ENCODE results near the gene FMOD. TPM values are rescaled to one million over a fixed set of nuclear protein-coding genes. Genes with fewer than 3 reads are reported as not detected.
"Not testable (repeated sequence)": the region's sequence is repeated elsewhere in the genome, so short reads cannot be mapped to it uniquely, and the experiment has no call there.

Gene FMOD
- polyA plus RNA-seq, 1 donor from 2014 or later = not detected

GRCh38 chr1:203300441-203301330 lies 50.2 kb downstream of the FMOD start:
- no peak for TF ChIP-seq POLR2AphosphoS5 (IDR thresholded peaks at IDR 0.05)
- no peak for TF ChIP-seq CTCF (IDR thresholded peaks at IDR 0.05; ENCODE audit: poor library complexity, severe bottlenecking)
- no peak for TF ChIP-seq EZH2 (IDR thresholded peaks at IDR 0.05; ENCODE audit: borderline replicate concordance, insufficient read depth, low read length, poor library complexity, severe bottlenecking)
- no peak for TF ChIP-seq MXI1 (conservative IDR thresholded peaks at IDR 0.05; ENCODE audit: poor library complexity, severe bottlenecking)
- TF ChIP-seq TAF1 (IDR thresholded peaks at IDR 0.05; ENCODE audit: low read depth) = no peak
- TF ChIP-seq REST (IDR thresholded peaks at IDR 0.05; ENCODE audit: borderline replicate concordance) = no peak
- TF ChIP-seq EP300 (conservative IDR thresholded peaks at IDR 0.05; ENCODE audit: poor library complexity, severe bottlenecking) = no peak
- TF ChIP-seq RAD21 (conservative IDR thresholded peaks at IDR 0.05) = no peak
- no peak for TF ChIP-seq SMC3 (conservative IDR thresholded peaks at IDR 0.05; ENCODE audit: poor library complexity)
- no peak overlapping the region for H3K4me3 ChIP-seq (ENCODE audit: low read length)

GRCh38 chr1:203299719-203300429 lies 51.0 kb downstream of the FMOD start:
- not testable (repeated sequence) for H3K79me2 ChIP-seq (replicated peaks; ENCODE audit: insufficient read depth, low read length); H3K36me3 ChIP-seq (ENCODE audit: insufficient read depth, low read length); H4K20me1 ChIP-seq (ENCODE audit: insufficient read depth); H3K4me3 ChIP-seq (ENCODE audit: low read length); H3F3A ChIP-seq (ENCODE audit: insufficient read depth, low read length, poor library complexity, severe bottlenecking); H3K4me2 ChIP-seq (ENCODE audit: low read length); H3K9me3 ChIP-seq (ENCODE audit: low read length); H3K27ac ChIP-seq (ENCODE audit: low read length); H3K9me2 ChIP-seq (ENCODE audit: insufficient read depth, low read length); H3K9ac ChIP-seq (ENCODE audit: low read length); H3K27me3 ChIP-seq (ENCODE audit: insufficient read depth, low read depth, low read length); H2AFZ ChIP-seq (ENCODE audit: low read depth, low read length)

More at GRCh38 chr1:203300441-203301330, 50.2 kb downstream of the FMOD start:
- Histone ChIP-seq H3K27ac (ENCODE audit: low read length) (no peak overlapping the region), H2AFZ (ENCODE audit: low read depth, low read length) (no peak overlapping the region), H4K20me1 (ENCODE audit: insufficient read depth) (no peaks in the 10 kb centered on the region), H3K9me3 (ENCODE audit: low read length) (no peaks in the 10 kb centered on the region), H3K4me2 (ENCODE audit: low read length) (no peak overlapping the region), H3K36me3 (ENCODE audit: insufficient read depth, low read length) (no peaks in the 10 kb centered on the region), H3K9me2 (ENCODE audit: insufficient read depth, low read length) (no peaks in the 10 kb centered on the region), H3F3A (ENCODE audit: insufficient read depth, low read length, poor library complexity, severe bottlenecking) (no peaks in the 10 kb centered on the region), H3K27me3 (ENCODE audit: insufficient read depth, low read depth, low read length) (no peaks in the 10 kb centered on the region), H3K79me2 (replicated peaks; ENCODE audit: insufficient read depth, low read length) (no peaks in the 10 kb centered on the region), H3K9ac (ENCODE audit: low read length) (no peak overlapping the region)
